PFSK-1 (cell line): ENCODE results near the gene DPP6.

Source experiments
- FOXP2 ChIP-seq: optimal IDR thresholded peaks from 2 replicates; pipeline ENCODE3; 2011; ENCODE audit warnings: borderline replicate concordance, control low read depth, inconsistent platforms; ENCODE audit not compliant: insufficient read depth; ENCODE audit errors: extremely low read length, extremely low read depth
- POLR2AphosphoS5 ChIP-seq: IDR thresholded peaks from 2 replicates; pipeline ENCODE4 v1.6.1; 2012; ENCODE audit warnings: low read depth, mild to moderate bottlenecking, control low read depth, low read length, moderate library complexity
- SIN3A ChIP-seq: IDR thresholded peaks from 2 replicates; pipeline ENCODE4 v1.6.1; 2012; ENCODE audit warnings: mild to moderate bottlenecking, low read length, moderate library complexity, borderline replicate concordance; ENCODE audit not compliant: insufficient read depth
- TAF1 ChIP-seq: IDR thresholded peaks from 2 replicates; pipeline ENCODE4 v1.6.1; 2012; ENCODE audit warnings: low read length, control low read depth, borderline replicate concordance; ENCODE audit not compliant: insufficient read depth
- TF ChIP-seq, protein P1 (sequence below), 2 experiments: IDR thresholded peaks; 2 replicates each; pipeline versions ENCODE4 v1.6.1 to v1.8.0; 2011 to 2012; ENCODE audit warnings: low read depth in 2 of 2, low read length in 2 of 2, control low read depth in 1 of 2, inconsistent platforms in 1 of 2, mild to moderate bottlenecking in 1 of 2, moderate library complexity in 1 of 2; ENCODE audit not compliant: insufficient read depth in 1 of 2

DPP6 gene

DNA sequence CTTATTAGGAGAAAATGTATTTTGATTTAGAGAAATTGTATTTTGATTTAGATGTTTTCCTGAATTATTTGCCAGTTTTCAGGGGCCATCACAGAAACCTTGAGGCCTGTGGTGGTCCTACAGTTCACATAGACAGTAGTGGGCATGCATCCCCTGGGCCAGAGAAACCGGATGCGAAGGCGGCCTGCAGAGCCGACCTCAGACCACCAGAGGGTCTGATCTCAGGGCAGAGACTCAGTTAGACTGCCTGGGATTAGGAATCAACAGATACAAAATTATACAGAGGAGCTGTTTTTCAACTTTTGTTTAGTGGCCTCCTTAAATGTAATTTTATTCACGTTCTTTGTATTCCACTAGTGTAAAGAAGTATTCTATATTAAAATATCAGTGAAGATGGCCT, 792.3 kb downstream of the DPP6 start:
- TF ChIP-seq FOXP2, result no peak
- TF ChIP-seq TAF1, result no peak
- TF ChIP-seq POLR2AphosphoS5, result no peak
- no peak for TF ChIP-seq SIN3A
- TF ChIP-seq, protein P1, sequence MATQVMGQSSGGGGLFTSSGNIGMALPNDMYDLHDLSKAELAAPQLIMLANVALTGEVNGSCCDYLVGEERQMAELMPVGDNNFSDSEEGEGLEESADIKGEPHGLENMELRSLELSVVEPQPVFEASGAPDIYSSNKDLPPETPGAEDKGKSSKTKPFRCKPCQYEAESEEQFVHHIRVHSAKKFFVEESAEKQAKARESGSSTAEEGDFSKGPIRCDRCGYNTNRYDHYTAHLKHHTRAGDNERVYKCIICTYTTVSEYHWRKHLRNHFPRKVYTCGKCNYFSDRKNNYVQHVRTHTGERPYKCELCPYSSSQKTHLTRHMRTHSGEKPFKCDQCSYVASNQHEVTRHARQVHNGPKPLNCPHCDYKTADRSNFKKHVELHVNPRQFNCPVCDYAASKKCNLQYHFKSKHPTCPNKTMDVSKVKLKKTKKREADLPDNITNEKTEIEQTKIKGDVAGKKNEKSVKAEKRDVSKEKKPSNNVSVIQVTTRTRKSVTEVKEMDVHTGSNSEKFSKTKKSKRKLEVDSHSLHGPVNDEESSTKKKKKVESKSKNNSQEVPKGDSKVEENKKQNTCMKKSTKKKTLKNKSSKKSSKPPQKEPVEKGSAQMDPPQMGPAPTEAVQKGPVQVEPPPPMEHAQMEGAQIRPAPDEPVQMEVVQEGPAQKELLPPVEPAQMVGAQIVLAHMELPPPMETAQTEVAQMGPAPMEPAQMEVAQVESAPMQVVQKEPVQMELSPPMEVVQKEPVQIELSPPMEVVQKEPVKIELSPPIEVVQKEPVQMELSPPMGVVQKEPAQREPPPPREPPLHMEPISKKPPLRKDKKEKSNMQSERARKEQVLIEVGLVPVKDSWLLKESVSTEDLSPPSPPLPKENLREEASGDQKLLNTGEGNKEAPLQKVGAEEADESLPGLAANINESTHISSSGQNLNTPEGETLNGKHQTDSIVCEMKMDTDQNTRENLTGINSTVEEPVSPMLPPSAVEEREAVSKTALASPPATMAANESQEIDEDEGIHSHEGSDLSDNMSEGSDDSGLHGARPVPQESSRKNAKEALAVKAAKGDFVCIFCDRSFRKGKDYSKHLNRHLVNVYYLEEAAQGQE (IDR thresholded peaks at IDR 0.05; ENCODE audit: insufficient read depth in 1 of 2, low read depth in 2 of 2, low read length in 2 of 2), result no peak

DNA sequence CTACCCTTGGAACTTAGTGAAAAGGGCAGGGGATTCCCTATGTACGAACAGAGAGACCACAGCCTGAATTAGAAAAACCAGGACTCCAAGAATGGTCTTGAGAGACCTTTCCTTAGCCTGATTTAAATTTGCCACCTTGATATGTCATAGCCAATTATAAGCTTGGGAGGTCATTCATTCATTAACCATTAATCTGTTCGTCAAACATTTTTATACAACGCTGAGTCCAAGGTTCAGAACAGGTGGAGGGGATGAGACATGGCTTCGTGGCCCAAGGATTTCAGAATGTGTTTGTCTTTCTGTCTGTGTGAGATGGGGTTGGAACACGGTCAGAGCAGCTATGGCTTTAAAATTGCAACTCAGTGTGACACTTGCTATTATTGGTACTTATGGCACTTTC, 792.8 kb downstream of the DPP6 start:
- no peak for TF ChIP-seq SIN3A
- TF ChIP-seq TAF1, result no peak
- TF ChIP-seq, protein P1 (IDR thresholded peaks at IDR 0.05; ENCODE audit: insufficient read depth in 1 of 2, low read depth in 2 of 2, low read length in 2 of 2), result no peak
- TF ChIP-seq FOXP2, result no peak
- TF ChIP-seq POLR2AphosphoS5, result no peak

DNA sequence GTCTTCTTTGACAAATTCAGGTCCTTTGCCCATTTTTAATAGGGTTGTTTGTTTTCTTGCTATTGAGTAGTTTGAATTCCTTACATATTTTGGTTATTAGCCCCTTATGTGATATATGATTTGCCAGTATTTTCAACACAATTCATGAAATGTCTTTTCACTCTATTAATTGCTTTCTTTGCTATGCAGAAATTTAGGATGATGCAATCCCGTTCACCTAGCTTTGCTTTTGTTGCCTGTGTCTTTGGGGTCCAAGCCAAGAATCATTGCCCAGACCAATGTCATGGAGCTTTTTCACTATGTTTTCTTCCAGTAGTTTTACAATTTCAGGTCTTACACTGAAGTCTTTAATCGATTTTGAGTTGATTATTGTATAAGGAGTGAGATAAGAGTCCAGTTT, 796.3 kb downstream of the DPP6 start:
- TF ChIP-seq POLR2AphosphoS5 (no peak), TAF1 (no peak), FOXP2 (no peak), SIN3A (no peak)
- TF ChIP-seq, protein P1 (IDR thresholded peaks at IDR 0.05; ENCODE audit: insufficient read depth in 1 of 2, low read depth in 2 of 2, low read length in 2 of 2), result no peak

DNA sequence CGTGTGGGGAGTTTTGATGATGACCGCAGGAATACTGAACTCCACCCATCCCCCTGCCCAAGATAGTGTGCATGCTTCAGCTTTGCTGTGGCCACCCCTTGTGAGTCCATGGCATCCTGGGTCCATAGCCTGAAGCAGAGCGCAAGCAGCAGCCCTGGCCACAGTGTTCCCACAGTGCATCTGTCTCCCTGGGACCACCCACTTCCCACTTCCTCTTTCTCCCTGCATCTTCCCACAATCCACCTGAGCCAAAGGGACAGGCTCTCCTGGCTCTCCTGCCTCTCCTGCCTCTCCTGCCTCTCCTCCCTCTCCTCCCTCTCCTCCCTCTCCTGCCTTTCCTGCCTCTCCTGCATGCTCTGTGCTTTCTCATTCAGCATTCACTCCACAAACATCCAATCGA, 800.0 kb downstream of the DPP6 start:
- TF ChIP-seq TAF1, result no peak
- TF ChIP-seq POLR2AphosphoS5, result no peak
- TF ChIP-seq, protein P1 (IDR thresholded peaks at IDR 0.05; ENCODE audit: insufficient read depth in 1 of 2, low read depth in 2 of 2, low read length in 2 of 2), result no peak
- no peak for TF ChIP-seq SIN3A
- TF ChIP-seq FOXP2, result no peak
